ENCODE results near the gene NTM.
A peak's percentile ranks its signal among the peaks of the same experiment; 100 is the strongest.

DNA sequence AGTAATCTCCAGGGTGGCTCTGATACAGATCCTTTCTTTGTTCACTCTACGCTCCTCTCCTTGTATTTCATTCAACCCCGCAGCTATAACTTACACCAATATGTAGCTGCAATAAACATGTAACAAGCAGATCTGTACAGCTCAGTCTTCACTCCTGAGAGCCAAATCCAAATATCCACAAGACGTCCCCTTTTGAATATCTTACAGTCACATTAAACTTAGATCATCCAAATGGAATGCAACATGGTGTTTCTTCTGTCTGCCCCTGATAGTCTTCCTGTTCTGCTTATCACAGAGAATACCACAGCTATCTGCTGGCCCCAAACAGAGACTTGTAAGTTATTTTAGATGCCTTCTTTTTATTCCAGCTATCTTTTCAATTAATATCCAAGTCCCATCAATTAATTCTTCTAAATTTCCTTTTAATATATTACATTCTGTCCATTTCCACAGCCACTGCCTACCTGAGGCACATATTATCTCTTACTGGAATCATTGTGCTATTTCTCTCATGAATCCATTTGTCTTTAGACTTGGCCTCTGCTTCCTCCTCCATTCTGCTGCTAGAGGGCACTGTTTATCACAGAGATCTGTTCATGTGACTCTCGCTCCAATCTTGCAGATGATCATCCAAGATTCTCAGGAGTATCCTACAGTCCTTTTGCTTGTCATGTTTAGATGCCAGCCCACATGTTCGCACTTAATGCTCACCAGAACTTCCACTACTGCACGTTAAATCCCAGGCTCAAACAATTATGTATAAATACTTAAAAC is 908.6 kb downstream of the NTM start:
- TF ChIP-seq, protein P1, sequence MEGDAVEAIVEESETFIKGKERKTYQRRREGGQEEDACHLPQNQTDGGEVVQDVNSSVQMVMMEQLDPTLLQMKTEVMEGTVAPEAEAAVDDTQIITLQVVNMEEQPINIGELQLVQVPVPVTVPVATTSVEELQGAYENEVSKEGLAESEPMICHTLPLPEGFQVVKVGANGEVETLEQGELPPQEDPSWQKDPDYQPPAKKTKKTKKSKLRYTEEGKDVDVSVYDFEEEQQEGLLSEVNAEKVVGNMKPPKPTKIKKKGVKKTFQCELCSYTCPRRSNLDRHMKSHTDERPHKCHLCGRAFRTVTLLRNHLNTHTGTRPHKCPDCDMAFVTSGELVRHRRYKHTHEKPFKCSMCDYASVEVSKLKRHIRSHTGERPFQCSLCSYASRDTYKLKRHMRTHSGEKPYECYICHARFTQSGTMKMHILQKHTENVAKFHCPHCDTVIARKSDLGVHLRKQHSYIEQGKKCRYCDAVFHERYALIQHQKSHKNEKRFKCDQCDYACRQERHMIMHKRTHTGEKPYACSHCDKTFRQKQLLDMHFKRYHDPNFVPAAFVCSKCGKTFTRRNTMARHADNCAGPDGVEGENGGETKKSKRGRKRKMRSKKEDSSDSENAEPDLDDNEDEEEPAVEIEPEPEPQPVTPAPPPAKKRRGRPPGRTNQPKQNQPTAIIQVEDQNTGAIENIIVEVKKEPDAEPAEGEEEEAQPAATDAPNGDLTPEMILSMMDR (IDR thresholded peaks at IDR 0.05): peak; percentile 68
- TF ChIP-seq ZFX (IDR thresholded peaks at IDR 0.05; ENCODE audit: borderline replicate concordance): no peak
